GM19438 (cell line): ENCODE data around the gene COL6A5.
"Not testable (repeated sequence)": the region's sequence is repeated elsewhere in the genome, so short reads cannot be mapped to it uniquely, and the experiment has no call there.

Experiments
- ATAC-seq: cut with Tn5 transposase; IDR thresholded peaks from one replicate; pipeline ENCODE4 v1.9.1; 2021; ENCODE audit warnings: low read depth; ENCODE audit not compliant: unreplicated experiment

COL6A5 gene

DNA sequence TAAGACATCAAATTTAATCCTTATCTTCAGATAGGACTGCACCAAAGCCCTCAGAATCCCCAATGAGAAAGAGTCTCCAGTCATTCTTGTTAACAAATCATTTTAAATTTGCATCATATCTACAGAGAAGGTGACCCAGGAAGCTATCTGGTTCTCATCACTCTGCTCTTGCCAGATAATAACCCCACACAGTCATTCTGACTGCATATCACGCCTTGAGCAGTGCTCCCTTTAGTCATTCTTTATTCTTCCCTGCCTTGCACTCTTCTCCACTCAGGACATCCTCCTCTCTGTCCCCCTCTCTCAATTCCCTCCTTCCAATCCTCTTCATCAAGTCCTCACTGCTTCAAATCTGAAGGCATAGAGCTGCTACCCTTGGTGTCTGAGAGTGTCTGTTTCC is 87.8 kb downstream of the COL6A5 start:
- no peak for ATAC-seq

DNA sequence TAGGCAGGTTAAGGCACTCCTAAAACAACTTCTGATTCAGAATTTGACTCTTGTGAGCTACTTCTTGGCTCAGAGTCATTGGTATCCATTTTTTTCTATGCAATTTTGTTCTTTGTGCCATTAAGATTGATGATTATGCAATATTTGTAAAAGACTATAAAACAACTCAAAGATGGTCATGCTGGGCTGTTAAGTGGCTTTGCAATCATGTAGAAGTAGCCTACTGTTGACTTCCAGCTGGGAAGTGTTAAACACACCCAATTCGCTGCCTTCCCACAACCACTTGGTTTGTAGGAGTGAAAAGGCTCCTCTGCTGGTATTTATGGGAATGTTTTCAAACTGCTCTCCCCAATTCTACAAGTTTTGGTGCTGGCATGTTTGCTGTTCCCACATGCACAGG is 96.8 kb downstream of the COL6A5 start:
- ATAC-seq = no peak

DNA sequence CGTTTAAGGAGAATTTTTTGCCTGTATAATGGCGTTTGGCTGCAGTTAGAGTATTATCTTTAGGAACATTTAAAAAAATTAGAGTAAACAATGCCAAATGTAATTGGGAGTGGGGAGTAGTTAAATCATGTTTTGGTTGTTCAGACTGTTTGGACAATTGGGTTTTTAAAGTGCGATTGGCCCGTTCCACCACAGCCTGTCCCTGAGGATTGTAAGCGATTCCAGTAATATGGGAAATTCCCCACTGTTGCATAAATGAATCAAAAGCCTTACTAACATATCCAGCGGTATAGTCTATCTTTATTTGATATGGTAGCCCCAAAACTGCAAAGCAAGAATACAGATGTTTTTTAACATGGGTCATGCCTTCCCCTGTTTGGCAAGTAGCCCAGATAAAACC is 101.4 kb downstream of the COL6A5 start:
- ATAC-seq = not testable (repeated sequence)

DNA sequence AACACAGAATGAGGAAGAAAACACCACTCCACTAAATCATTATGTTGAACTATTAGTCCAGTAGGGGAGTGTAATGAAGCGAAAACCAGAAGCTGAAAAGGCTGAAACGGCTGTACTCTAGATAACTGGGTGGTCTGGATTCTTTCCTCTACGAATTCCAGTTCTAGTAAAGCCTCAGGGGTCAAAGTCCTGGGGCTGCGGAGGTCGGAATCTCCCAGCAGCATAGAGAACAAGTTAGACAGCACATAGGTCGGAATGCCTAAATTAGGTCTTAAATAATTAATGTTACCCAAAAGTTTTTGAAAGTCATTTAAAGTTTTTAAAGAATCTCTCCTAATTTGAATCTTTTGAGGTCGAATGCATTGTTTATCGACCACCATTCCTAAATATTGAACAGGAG is 102.7 kb downstream of the COL6A5 start:
- not testable (repeated sequence) for ATAC-seq

DNA sequence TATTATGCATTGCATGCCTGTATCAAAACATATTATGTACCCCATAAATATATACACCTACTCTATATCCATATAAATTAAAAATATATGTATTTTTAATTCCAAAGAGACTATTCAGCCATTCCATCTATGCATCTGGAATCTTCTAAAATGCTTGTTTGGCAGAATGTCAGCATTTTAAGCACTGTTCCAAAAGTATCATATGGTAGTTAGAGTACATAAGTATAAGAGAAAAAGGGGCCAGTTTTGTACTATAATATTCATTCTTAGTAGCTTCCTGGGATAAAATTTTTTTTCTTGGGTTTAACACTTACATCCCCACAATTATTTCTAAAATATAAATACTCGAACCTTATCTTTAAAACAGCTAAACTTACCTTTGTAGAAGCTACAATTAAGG is 111.1 kb downstream of the COL6A5 start:
- no peak for ATAC-seq

DNA sequence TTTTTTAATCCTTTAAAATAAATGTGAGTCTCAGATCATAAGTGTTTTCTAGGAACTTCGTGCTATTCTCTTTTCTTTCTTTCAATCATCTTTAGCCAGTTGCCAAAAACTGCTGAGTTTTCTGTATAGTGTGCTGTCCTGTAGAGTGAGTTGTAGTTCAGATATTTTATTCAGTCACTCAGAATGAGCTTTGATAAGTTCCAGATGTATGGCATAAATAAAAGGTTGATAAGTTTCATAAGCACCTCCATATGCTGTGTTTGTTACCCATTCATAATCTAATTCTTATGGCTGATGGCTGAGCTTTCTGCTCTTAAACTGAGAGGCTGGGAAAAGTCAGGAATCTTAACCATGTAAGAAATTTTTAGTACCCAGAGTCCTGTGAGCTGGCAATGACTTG is 112.2 kb downstream of the COL6A5 start:
- no peak for ATAC-seq

DNA sequence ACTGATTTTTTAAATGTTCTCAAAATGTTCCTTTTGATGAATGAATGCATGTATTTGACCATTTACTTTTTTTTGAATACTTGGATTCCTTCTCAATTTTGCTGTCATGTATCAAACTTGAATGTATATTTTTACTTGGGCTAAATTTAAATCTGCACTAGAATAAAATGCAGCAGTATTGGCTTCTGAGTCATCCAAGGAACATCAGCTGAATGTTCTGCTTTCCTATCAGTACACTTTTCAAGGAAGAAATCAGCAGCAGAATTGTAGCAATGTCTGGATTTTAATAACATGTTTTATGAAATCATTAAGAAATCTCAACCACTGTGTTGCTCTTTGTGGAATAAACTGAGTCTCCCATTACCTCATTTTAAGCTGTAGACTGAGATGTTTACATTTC is 114.5 kb downstream of the COL6A5 start:
- ATAC-seq = no peak

DNA sequence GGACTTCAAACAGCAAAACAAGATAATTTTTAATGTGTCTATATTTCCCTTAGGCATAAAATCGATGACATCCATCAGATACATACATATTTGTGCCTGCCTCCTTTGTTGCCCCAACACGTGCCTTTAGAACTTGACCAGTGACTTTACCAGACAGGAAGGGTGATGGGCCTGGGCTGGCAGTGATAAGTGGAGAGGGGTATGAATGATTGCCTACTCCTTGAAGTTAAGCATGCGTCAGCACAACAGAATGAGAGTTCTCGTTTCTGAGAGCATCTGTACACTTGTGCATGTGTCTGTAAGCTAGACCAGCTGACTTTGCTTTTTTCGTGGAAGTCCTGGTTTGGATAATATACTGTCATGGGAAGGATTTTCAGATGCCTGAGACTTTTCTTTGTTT is 116.6 kb downstream of the COL6A5 start:
- ATAC-seq = no peak

DNA sequence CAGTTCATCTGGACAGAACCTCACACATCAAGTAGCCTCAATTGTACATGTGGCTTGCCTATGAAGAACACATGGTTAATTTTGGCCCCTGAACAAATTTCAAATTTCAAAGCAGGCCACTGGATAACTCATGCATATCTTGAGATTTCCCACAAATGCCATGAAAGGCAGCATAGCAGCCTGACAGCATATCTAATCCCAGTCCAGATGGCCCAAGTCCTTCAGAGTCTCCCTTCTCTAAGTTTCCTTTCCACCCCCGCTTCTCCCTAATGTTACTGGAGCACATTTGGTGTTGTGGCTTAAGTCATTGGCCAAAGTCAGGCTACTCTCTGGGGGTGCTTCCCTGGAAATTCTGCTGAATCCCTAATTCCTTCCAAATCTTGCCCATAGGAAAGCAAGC is 117.7 kb downstream of the COL6A5 start:
- ATAC-seq = no peak

DNA sequence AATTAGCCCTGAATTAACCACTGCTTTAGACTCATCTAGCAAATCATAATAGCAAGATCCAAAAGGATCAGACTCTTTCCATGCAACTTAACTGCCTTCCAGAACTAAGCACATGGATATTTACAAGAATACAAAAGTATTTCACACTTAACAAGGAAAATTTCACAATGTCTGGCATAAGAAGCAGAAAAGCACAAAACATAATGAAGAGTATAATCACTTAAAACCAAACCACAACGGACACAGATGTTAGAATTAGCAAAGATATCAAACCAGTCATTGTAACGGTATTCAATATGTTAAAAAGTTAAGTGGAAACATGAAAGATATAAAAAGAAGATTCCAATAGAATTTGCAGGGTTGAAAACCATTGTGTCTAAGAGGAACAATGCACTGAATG is 120.0 kb downstream of the COL6A5 start:
- no peak for ATAC-seq

DNA sequence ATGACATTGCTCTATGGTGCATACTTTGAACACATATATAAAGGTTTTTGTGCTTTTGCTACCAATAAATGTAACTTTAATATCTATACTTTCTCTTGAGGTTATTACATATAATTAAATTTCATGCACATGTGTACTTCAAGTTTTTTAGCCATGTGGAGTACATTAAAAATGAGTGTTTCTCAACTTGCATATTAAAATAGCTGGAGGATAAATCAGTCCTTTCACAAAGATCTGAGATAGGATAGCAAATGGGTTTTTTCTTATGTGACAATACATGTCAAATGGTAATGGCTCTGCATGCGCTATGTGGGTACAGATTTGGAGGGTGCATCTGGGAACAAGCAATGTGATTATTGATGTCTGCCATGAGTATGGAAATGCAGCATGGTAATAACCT is 122.8 kb downstream of the COL6A5 start:
- ATAC-seq = no peak

DNA sequence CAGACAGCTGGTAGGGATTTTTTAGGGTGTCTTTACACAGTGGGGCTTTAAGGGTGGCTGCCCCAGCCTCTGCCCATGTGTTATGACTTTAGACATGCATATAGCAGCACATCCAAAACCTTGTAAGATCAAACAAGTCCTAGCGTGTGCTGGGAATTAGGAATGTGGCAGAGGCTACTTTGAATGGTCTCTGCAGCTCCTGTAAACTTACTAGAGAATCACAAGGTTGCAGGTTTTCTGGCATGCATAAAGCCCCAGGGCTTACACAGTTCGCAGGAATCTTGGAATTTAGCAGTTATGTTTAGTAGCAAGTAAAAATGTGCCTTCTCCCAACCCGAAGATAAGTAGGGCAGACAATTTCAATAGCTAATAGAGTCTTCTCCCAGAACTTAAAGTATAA is 124.7 kb downstream of the COL6A5 start:
- no peak for ATAC-seq

DNA sequence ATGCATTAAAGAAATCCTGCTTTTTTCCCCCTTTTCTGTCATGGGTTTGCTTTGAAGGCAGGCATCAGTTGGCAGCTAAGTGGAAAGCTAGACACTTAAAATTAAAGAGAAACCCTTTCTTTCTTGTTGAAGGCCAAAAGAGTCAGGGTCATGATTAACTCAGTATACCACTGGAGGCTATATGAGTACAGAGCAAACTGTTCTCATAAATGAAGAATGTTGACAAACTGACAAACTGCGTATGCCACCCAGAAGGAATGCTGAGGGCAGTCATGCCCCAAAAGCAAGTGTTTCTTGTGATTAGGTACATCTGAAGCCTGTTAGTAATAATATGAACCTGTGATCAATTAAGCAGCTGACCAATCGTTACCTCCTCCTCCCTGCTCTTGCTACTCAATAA is 127.9 kb downstream of the COL6A5 start:
- no peak for ATAC-seq

DNA sequence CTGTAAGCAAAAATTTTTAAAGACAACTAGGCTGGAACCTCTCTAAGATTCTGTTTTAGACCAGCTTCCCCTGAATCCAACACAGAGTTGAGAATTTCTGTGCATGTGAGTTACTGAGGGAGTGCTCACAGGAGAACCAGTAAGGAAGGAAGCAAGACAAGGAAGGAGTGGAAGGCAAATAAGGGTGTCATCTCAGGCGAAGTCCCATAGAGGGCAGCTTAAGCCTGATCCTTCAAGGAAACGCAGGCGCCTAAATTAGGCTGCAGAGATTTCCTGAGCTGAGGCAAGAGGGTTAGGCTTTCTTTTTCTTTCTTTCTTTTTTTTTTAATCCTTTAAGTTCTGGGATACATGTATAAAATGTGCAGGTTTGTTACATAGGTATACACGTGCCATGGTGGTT is 135.3 kb downstream of the COL6A5 start:
- ATAC-seq = no peak

DNA sequence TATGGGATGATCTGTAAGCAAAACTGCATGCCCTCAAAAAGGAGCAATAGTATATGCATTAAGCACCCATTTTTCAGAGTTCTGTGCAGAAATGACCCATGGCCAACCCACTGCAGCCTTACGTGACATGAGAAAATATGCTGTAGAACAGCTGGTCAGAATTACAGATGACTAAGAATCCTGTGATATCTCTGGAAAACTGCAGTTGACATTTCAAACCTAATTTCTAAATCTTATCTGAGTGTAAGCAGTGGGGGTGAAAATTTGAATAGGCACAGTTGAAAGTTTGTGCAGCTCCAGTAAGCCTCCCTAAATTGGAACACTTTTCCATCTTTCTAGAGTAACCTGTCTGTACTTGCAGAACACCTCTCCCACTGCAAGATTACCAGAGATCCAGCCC is 142.8 kb downstream of the COL6A5 start:
- no peak for ATAC-seq

DNA sequence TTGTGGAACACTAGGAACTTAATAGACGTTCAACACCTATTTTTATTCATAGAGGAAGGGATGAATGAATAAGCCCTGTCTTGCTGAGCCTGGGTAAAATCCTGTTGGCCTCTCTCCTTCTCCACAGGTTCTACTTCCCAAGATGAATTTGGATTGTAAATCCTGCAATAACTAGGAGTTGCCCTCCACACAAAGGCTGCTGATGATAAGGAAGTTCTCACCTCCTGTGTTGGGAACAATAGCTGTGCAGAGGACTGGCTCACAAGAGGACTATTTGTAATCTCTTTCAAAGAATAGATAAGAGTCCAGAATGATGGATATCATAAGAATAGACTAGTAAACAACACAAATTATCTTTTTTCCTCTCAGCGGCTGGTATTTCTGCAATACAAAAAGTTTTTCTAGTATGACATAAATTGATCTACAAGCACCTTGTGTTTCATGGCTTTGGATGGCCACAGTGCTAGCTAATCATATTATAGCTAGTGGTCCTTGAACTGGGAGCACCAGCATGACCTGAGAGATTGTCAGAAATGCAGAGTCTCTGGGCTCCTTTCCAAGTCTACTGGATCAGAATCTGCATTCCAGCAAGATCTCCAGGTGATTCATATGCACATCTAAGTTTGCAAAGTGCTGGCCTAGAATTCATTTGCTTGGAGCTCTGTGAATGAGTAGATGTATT is 143.4 kb downstream of the COL6A5 start:
- no peak for ATAC-seq

DNA sequence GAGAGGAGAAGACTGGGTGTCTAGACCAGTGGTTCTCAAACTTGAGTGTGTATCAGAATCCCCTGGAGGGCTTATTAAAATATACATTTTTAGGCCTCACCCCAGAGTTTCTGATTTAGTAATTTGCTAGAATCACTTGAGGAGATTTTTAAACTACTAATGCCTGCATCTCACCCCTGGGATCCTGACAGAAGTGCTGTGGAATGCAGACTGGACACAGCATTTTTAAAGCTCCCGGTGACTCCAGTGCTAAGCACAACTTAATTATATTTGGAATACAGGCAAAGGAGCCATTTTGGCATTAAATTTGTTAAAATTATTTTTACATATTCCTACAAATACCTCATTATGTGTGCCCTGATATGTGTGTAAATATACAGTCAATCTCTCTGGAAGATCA is 144.8 kb downstream of the COL6A5 start:
- ATAC-seq = no peak

DNA sequence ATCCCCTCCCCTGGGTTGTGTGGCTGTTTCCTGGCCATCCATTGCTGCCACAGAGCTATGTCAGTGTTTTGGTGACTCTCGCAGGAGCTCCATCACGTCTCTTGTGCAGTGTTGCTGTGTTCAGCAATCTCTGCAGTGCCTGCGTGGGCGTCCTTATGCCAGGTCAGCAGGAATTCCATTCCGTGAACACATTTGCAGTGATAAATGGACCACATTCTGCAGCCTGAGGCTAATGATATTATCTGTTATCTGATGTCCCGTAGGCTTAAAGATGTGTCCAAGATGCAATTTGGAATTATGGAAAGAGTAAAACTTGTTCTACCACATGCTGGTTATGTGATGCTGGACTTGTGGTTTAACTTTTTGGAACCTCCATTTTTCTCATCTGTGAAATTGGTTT is 146.0 kb downstream of the COL6A5 start:
- ATAC-seq = no peak

DNA sequence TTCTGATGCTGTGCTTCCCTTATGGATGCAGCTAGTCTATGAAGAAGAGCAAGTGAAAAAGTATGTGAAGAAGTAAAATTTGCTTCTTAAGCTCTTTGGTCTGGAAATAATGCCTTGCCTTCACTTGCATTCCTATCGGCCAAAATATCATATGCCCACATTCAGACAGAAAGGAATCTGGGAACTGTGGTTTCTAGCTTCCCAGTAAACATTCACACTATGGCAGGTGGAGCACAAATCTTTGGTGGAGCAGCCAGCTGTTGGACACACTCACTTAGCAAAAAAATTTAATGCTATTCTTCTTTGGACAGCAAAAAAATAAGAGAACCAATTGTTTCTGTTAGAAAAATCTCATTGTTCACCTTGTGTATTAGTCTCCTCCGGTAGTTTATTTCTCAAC is 159.2 kb downstream of the COL6A5 start:
- no peak for ATAC-seq

DNA sequence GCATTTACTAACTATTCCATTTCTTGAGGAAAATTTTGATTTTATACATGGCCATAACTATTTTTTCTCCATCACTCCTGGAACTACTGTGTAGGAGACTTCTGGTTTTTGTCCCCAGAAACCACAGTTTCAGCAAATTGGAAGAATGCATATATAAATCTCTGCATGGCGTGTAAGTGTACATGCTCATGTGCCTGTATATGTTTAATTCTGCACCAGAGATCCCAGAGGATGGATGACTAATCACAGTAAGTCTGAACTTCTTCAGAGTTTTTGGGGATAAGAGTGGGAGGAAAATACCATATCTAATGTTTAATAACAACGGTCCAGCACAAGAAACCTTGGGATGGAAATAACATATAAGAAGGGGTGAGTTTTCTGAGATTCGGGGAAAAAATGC is 160.6 kb downstream of the COL6A5 start:
- ATAC-seq = no peak

DNA sequence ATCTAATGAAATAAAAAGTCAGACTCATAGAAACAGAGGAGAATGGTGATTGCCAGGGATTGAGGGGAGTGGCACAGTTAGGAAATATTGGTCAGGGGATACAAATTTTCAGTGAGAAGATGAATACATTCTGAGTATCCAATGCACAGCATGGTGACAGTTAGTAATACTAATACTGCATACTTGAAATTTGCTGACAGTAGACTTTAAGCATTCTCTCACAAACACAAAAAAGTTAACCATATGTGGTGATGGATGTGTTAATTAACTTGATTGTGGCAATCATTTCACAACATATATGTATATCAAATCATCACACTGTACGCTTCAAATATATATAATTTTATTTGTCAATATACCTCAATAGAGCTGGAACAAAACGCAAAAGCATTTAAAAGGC is 162.3 kb downstream of the COL6A5 start:
- no peak for ATAC-seq

DNA sequence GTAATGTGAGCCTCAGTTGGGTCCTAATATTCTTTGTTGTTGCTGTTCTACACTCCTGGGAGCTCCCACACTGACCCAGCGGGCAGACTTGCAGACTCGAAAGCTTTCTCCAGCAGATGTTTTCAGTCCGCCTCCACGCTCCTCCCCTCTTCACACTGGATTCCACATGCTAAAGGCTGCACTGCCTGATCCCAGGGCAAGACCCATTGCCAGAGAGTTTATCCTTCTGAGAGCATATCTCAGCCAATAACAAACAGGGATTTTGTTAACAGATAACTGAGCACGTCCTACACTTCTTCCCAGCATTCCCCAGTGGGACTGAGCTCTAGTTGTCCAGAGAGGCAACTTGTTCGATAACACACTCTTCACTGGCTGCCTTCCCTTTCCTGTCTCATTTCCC is 163.5 kb downstream of the COL6A5 start:
- no peak for ATAC-seq

DNA sequence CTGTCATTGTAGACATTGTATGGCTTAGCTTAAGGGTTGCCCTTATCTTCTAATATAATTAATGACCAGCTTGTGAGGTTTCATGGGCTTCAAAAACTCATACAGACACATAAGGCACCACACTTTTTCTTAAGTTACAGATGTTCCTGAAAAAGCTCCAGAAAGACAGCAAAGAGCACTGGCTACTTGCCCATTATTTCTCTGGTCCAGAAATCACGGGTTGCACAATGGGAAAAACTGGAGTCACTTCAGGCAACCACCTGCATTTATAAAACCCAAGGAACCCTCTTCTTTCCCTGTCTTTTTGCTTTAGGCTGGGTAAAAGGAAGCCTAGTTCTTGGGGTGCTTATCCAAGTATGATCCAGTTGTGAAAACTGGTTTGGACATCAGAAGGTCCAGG is 169.2 kb downstream of the COL6A5 start:
- no peak for ATAC-seq
